HG02642 (cell line): ENCODE results near the gene PLBD2.

Experiments
- ATAC-seq: cut with Tn5 transposase; IDR thresholded peaks from one replicate; pipeline ENCODE4 v1.9.1; 2021; ENCODE audit warnings: mild to moderate bottlenecking; ENCODE audit not compliant: unreplicated experiment, poor library complexity

Gene PLBD2

DNA sequence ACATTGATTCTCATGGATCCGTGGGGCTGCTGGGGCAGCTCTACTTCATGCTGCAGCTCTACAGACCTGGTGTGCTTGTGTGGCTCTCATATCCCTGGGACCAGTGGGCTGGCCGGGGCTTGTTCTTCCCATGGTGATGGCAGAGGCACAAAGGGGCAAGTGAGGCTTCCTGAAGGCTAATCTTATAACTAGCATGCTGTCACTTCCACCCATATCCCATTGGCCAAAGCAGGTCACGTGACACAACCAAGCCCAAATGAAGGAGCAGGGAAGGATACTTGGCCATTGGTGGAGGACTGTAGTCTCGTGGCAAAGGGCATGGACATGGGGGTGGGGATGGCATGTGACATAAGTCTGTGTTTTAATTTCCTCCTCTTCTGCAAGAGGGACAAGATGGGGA is 9.9 kb downstream of the PLBD2 start:
- no peak for ATAC-seq

DNA sequence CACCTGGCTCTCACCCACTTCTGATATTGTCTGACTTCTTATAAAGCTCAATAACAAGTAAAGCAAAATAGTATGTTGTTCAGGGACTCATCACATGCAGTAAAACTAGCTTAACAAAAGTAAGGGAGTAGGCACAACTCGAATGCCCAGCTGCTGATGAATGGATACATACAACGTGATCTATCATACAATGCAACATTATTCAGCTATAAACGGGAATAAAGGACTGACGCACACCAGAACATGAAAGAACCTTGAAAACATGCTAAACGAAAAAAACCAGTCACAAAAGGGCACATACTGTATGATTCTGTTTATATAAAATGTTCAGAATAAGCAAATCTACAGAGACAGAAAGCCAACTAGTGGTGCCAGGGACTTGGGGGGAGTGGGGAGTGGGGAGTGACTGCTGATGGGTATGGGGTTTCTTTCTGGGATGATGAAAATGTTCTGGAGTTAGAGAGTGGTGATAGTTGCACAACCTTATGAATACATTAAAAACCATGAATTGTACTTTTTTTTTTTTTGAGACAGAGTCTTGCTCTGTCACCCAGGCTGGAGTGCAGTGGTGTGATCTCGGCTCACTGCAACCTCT is 11.1 kb downstream of the PLBD2 start:
- ATAC-seq: no peak

DNA sequence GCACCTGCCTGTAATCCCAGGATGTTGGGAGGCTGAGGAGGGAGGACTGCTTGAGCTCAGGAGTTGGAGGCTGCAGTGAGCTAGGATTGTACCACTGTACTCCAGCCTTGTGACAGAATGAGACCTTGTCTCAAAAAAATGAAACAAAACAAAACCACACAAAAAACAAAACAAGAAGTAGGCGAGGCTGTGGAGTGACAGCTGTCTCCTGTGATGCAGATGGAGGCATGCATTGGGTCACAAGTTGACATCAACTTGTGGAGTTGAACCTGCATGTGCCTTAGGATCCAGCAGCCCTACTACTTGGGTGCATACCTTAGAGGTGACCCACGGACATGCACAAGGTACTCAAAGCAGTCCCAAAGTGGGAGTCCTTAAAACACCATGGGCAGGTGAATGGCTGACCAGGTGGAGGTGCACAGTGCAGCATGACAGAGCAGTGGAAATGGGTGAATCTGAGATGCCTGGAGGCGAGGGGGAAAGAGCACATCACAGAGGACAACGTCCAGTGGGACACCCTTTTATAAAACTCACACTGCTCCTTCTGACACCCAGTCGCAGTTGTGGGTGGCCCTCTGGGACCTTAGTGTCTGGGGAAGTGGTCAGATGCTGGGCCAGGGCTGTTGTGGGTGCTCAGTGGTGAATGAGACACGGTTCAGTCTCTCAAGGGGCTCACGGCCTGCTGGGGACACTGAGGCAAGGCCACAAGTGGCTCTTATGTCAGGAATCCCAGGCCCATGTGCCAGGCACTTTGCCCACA is 12.7 kb downstream of the PLBD2 start:
- ATAC-seq: no peak

DNA sequence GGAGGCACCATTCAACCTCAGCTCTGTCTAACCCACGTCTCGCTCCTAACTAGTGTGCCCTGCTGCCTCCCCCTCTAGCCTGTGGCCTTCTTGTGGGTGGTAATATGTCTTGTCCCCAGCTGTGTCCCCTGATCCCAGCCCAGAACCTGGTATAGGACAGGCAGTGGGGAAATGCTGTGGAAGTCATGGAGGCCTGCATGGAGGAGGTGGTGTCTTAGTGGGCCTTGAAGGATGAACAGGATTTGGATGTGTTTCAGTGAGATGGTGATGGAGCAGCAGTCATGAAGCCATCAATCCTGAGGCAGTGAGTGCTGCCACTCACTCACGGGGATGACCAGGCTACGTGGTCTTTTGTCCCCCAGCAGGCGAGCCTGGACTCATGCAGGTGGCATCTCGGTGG is 13.4 kb downstream of the PLBD2 start:
- no peak for ATAC-seq

DNA sequence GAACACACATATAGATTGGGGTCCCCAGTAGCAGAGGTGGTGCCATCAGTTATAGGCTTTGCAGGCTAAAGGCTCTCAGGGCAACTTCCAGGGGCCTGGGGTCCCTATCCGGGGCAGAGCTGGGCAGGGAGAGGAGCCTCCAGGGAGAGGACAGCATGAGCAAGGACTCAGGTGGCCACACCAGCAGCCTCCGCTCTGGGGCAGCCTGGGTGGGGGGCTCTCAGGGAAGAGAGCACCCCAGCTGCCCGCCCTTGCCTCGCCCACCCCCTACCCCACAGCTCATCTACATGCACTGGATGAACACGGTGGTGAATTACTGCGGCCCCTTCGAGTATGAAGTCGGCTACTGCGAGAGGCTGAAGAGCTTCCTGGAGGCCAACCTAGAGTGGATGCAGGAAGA is 14.0 kb downstream of the PLBD2 start:
- ATAC-seq: no peak

DNA sequence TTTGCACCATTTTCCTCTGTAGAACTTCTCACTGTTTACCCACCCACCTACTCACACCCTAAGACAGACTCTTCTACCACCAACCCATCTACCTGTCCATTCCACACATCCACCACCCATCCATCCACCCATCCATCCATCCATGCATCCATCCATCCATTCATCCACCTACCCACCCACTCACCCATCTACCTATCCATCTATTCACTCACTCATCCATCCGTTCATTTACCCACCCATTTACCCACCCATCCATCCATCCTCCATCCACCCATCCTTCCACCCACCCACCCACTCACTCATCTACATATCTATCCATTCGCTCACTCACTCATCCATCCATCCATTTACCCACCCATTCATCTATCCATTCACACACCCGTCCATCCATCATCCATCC is 15.1 kb downstream of the PLBD2 start:
- ATAC-seq: no peak

DNA sequence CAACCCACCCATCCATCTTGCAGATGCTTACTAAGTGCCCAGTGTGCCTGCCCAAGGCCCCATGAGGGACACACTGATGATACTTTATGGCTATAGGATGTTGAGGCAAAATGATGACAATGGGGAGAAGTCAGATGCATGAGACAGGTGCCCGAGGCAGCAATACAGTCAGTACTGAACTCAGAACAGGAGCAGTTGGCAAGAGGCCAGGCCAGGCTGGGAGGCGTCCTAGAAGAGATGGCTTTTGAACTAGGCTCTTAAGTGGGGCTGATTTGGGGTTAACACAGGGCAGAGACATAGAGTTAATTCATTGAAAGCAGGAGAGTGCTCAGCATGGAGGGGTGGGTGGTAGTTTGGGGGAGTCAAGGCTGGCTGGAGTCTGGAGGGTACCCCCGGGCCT is 15.6 kb downstream of the PLBD2 start:
- ATAC-seq: no peak

DNA sequence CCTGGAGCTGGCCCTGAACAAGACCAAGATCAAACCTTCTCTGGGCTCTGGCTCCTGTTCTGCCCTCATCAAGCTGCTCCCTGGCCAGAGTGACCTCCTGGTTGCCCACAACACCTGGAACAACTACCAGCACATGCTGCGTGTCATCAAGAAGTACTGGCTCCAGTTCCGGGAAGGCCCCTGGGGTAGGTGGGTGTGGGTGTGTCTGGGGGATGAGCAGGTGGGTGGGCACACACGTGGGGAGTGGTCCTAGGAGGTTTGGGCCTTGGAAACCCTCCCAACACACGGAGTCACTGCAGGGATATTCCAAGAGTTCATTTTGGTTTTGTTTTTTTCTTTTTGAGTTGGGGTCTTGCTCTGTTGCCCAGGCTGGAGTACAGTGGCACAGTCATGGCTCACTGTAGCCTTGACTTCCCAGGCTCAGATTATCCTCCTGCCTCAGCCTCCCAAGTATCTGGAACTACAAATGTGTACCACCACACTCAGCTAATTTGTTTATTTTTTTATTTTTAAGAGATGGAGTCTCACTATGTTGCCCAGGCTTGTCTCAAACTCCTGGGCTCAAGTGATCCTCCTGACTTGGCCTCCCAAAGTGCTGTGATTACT is 16.5 kb downstream of the PLBD2 start:
- no peak for ATAC-seq

DNA sequence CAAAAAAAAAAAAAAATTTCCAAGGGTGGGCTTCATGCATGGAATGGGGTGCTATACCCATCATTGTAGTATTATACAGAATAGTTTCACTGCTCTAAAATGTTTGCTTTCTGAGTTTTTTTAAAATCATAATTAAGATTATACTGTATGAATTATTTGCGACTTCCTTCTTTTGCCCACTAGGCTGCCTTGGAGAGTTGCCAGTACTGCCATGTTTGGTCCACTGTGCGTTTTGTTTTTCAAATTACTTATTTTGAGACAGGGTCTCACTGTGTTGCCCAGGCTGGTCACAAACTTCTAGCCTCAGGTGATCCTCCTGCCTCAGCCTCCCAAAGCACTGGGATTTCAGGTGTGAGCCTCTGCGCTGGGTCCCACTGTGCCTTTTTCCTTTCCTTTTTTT is 19.9 kb downstream of the PLBD2 start:
- ATAC-seq: no peak

DNA sequence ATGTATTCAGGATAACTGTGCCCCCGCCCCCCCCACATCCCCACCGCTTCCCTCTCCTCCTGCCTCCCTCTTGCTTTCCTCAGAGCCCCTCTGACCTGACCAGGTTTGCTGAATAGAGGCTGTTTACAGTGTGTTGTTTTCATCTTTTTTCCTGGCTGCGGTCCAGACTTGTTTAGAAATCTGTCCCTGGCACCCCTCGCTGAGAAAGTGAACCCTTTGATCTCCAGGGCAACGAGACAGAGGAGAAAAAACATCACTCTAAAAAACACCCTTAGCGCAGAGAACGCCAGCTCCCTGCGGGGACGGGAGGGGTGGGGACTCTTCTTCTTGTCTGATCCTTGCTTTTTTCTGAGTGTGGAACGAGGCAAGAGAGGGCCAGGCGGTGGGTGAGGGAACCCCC is 22.8 kb downstream of the PLBD2 start:
- no peak for ATAC-seq

DNA sequence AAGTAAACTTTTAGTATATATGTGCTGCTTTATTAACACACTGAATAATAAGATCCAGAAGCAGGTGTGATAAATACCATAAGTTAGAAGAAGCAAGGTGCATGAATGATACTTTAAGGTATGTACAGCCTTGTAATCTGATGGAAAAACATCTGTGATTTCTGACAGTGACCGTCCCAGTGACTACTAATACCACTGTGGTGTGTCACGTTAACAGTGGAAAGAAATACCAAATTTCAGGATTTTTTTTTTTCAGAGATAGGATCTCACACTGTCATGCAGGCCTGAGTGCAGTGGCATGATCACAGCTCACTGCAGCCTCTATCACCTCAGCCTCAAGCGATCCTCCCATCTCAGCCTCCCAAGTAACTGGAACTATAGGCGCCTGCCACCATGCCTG is 23.8 kb downstream of the PLBD2 start:
- ATAC-seq: no peak

DNA sequence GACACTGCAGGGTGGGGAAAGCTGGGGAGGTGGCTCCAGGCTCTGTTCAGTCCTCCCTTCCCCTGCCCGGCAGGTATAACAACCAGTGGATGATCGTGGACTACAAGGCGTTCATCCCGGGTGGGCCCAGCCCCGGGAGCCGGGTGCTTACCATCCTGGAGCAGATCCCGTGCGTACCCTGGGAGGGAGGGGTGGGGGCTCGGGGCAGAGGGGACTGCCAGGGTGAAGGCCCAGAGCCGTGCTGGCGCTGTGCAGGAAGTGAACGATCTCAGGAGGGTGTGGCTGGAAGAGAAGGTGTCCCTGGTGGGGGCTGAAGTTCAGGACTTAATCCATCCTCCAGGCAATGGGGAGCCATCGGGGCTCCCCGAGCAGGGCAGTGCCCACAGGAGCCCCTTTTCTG is 26.4 kb downstream of the PLBD2 start:
- no peak for ATAC-seq

DNA sequence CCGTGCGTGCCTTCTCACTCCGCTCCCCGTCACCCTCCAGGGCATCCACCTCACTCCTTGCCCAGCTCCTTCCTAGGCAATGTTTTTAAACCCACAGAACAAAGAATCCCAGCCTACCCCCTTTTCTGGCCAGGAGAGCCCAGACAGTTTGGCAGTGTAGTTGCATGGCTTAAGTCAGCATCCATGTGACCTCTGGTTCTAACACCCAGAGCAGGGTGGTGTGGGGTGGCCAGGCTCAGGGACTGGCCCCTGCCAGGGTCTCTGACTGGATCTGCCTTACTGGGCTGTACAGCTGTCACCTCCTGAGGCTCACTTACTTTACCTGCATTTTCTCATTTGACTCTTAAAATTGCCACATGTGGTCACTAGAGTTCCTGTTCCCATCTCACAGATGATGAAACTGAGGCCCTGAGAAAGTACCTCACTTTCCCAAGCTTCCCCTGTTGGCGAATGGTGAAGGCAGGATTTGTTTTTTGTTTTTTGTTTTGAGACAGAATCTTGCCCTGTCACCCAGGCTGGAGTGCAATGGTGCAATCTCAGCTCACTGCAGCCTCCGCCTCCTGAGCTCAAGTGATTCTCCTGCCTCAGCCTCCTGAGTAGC is 27.0 kb downstream of the PLBD2 start:
- ATAC-seq: no peak

DNA sequence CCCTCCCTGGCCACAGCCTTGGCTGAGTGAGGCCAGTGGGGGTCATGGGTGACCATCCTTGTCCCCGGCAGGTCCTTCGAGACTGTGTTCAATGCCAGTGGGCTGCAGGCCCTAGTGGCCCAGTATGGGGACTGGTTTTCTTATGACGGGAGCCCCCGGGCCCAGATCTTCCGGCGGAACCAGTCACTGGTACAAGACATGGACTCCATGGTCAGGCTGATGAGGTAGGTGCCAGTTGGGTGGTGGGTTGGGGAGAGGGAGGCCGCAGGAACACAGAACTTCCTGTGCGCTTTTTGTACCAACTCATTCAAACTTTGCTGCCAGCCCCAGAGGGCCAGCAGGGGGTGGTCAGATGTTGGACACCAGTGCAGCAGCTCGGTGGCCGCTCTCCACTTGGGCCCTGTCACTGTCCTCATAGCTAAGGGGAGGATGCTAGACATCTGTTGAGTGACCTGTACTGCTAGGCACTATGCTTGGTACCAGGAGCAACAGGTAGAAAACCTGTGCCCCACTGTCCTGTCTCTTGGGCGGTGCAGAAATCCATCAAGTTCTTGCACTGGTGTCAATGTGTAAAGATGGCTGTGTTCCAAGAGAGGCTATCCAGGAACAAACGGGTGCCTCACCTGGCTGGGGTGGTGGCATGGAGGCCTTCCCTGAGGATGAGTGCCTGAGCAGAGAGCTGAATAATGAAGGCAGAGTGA is 28.6 kb downstream of the PLBD2 start:
- no peak for ATAC-seq

DNA sequence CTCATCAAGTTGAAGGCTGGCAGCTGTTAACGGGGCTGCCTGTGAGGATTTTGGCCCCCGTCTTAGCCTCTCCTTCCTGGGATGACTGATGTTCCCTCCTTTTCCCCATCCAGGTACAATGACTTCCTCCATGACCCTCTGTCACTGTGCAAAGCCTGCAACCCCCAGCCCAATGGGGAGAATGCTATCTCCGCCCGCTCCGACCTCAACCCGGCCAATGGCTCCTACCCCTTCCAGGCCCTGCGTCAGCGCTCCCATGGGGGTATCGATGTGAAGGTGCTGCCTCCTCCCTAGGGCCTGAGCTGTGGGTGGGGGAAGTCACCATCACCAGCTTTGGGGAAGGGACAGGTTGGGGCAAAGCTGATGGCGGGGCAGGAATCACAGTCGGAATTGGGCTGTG is 29.2 kb downstream of the PLBD2 start:
- ATAC-seq: no peak

DNA sequence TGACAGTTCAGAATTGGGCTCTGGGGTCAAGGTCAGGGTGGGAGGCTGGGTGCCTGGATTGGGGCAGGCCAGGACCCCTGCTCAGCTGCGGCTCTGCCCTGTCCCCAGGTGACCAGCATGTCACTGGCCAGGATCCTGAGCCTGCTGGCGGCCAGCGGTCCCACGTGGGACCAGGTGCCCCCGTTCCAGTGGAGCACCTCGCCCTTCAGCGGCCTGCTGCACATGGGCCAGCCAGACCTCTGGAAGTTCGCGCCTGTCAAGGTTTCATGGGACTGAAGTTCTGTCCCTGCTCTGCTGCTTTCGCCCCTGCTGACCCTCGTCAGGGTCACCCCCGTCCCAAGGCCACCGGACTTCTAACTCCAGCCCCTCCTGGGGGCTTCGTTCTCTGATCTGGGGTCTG is 30.0 kb downstream of the PLBD2 start:
- no peak for ATAC-seq

DNA sequence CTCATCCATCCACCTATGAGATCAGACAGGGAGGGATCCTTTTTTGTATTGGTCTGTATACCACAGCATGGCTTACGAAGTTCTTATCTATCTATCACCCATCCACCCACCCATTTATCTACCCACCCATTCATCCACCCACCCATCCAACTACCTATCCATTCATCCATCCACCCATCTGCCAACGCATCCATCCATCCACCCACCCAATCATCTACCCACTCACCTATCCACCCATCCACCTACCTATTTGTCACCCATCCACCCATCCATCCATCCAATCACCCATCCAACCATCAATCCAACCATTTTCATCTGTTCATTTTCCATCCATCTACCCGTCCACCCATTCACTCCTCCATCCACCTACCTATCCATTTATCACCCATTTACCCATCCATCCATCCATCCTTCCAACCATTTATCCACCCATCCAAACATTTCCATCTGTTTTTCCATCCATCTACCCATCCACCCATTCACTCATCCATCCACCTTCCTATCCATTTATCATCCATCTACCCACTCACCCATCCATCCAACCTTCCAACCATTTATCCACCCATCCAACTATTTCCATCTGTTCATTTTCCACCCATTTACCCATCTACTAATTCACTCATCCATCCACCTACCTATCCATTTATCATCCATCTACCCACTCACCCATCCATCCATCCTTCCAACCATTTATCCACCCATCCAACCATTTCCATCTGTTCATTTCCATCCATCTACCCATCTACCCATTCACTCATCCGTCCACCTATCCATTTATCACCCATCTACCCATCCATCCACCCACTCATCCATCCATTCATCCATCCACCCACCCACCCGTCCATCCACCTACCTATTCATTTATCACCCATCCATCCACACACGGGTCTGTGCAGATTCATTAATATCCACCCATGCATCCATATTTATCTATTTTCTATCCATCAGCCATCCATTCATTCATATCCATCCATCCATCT is 32.0 kb downstream of the PLBD2 start:
- no peak for ATAC-seq

DNA sequence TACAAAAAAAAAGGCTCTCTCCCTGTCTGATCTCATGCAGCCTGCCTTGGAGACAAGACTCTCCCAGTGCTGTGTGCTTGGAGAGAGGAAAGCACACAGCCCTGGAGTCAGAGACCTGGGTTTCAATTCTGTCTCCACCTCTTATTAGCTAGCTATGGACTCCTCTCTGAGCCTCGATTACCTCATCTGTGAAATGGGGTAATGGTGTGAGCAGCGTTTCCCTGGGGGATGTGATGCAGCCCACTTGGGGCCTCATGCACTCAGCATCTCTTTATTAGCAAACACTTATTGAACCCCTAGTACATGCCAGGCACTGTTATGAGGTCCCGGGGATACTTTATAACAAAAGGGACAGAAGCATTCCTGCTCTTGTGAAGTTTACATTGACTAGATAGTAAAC is 32.8 kb downstream of the PLBD2 start:
- no peak for ATAC-seq

DNA sequence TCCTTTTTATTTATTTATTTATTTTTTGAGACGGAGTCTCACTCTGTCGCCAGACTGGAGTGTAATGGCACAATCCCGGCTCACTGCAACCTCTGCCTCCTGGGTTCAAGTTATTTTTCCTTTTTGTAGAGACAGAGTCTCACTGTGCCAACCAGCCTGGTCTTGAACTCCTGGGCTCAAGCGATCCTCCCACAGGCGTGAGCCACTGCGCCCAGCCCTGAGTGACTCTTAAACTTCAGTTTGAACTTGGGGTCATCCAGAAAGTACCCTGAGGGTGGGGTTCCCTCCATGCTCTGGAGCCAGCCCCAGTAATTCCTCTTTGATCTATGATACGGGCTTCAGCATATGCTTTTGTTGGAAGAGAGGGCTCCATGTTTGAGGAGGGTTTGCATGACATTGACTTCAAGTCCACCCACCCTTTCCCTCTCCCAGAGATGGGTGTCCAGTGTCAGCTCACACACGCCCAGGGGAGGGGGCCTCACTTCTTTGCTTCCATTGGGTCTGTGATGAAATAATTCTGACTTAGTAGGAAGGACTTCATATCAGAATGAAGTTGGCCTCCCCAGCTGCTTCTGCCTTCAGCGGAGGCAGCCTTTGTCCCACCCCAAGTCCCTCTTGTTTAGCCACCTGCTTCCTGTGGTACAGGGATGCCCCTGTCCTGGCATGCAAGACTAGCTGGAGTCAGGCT is 33.4 kb downstream of the PLBD2 start:
- no peak for ATAC-seq
